ENCODE measurements around the gene CNOT10.

DNA sequence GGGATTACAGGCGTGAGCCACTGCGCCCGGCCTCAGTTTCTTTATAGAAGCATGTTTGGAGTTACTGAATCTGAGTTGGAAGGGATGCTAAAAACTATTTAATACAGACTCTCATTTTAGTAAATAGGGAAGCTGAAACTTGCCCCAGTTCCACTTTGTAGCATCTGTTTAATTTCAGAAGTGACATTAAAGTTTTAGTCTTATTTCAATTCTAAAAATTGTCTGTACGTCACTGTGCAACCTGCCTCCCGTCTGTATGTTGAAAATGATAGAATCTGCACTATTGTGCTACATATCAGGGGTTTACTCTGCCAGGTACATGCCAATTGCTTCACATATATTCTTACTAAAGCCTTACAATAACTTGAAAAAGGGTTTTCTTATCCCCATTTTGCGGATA is 15.3 kb downstream of the CNOT10 start:
- TF ChIP-seq, protein P1, sequence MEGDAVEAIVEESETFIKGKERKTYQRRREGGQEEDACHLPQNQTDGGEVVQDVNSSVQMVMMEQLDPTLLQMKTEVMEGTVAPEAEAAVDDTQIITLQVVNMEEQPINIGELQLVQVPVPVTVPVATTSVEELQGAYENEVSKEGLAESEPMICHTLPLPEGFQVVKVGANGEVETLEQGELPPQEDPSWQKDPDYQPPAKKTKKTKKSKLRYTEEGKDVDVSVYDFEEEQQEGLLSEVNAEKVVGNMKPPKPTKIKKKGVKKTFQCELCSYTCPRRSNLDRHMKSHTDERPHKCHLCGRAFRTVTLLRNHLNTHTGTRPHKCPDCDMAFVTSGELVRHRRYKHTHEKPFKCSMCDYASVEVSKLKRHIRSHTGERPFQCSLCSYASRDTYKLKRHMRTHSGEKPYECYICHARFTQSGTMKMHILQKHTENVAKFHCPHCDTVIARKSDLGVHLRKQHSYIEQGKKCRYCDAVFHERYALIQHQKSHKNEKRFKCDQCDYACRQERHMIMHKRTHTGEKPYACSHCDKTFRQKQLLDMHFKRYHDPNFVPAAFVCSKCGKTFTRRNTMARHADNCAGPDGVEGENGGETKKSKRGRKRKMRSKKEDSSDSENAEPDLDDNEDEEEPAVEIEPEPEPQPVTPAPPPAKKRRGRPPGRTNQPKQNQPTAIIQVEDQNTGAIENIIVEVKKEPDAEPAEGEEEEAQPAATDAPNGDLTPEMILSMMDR (IDR thresholded peaks at IDR 0.05; ENCODE audit: low read length), result no peak
- no peak for TF ChIP-seq EZH2 (IDR thresholded peaks at IDR 0.05; ENCODE audit: borderline replicate concordance, low read length)

Measured in OCI-LY1 (cell line).